GM23338 (cell line): Measurements from ENCODE around the gene PTH2.

Experiments used
- CTCF ChIP-seq, 2 experiments: fragments of 200-600 bp in 1 of 2; sonication (generic) in 1 of 2; conservative IDR thresholded peaks; 2 replicates each; pipeline versions ENCODE4 v1.5.1 to v1.6.1; 2016 to 2017; ENCODE audit warnings: antibody characterized with exemption in 2 of 2, low read depth in 2 of 2, mild to moderate bottlenecking in 2 of 2, moderate library complexity in 1 of 2
- ETS1 ChIP-seq: IDR thresholded peaks from 2 replicates; pipeline ENCODE4 v1.6.1; 2016; ENCODE audit warnings: antibody characterized with exemption
- EZH2 ChIP-seq: fragments of 200-600 bp; sonication (generic); IDR thresholded peaks from one replicate; pipeline ENCODE4 v1.8.0; 2017; ENCODE audit warnings: antibody characterized with exemption, mild to moderate bottlenecking, low read depth; ENCODE audit not compliant: unreplicated experiment
- EZH2phosphoT487 ChIP-seq: fragments of 200-600 bp; sonication (generic); IDR thresholded peaks from one replicate; pipeline ENCODE4 v1.8.1; 2018; ENCODE audit warnings: antibody characterized with exemption; ENCODE audit not compliant: unreplicated experiment
- POLR2AphosphoS5 ChIP-seq: IDR thresholded peaks from 2 replicates; pipeline ENCODE4 v1.6.1; 2016; ENCODE audit warnings: antibody characterized with exemption, low read depth
- ZNF114 ChIP-seq: fragments of 250-450 bp; sonication (Bioruptor Pico); IDR thresholded peaks from 2 replicates; pipeline ENCODE4 v1.5.0; 2020; ENCODE audit warnings: mild to moderate bottlenecking, moderate library complexity

- TF ChIP-seq CTCF (conservative IDR thresholded peaks at IDR 0.05; ENCODE audit: low read depth in 2 of 2) = peak; percentile 80 to 92
- TF ChIP-seq EZH2phosphoT487 = no peak
- no peak for TF ChIP-seq POLR2AphosphoS5
- no peak for TF ChIP-seq ZNF114
- peak; percentile 99 for TF ChIP-seq ETS1
- no peak for TF ChIP-seq EZH2
These were observed 20.3 kb upstream of the PTH2 start for GRCh38 chr19:49443366-49444099.
